Epithelial cell of proximal tubule (primary cell): ENCODE measurements around the gene SNX2. TPM values are rescaled to one million over a fixed set of nuclear protein-coding genes. Genes with fewer than 3 reads are reported as not detected.
"Not testable (repeated sequence)": the region's sequence is repeated elsewhere in the genome, so short reads cannot be mapped to it uniquely, and the experiment has no call there.

Experiments
- DNase-seq: peaks from one replicate; pipeline ENCODE4 v3.0.0-alpha.2; 2011; ENCODE audit warnings: low read depth
- H3K4me3 ChIP-seq: 2 replicates; pipeline ENCODE4 v1.5.1; 2011; ENCODE audit warnings: low read depth, mild to moderate bottlenecking, low read length
- CTCF ChIP-seq: conservative IDR thresholded peaks from 2 replicates; pipeline ENCODE4 v1.5.1; 2012; ENCODE audit warnings: low read depth, mild to moderate bottlenecking, low read length
- total RNA-seq: library from RNA; depleted of rRNA; stranded (reverse); fragments of >200 nt; gene quantifications from 2 replicates; pipeline ENCODE4 v1.2.3, GENCODE V29; 2015

Gene SNX2
- total RNA-seq, 1 donor from 2014 or later: 34.0 TPM

- no peak for DNase-seq
- H3K4me3 ChIP-seq: no peak overlapping the region
- no peak for TF ChIP-seq CTCF
These were observed 18.5 kb upstream of the SNX2 start for GRCh38 chr5:122756264-122756911.

GRCh38 chr5:122757285-122757684, 17.6 kb upstream of the SNX2 start:
- no peak for DNase-seq
- no peak for TF ChIP-seq CTCF
- no peak overlapping the region for H3K4me3 ChIP-seq

GRCh38 chr5:122759241-122760070, 15.4 kb upstream of the SNX2 start:
- H3K4me3 ChIP-seq: no peak overlapping the region
- DNase-seq: no peak
- TF ChIP-seq CTCF: no peak

GRCh38 chr5:122760236-122760635, 14.6 kb upstream of the SNX2 start:
- H3K4me3 ChIP-seq: no peak overlapping the region
- TF ChIP-seq CTCF: no peak
- no peak for DNase-seq

GRCh38 chr5:122761115-122761514, 13.8 kb upstream of the SNX2 start:
- H3K4me3 ChIP-seq: no peak overlapping the region
- DNase-seq: no peak
- TF ChIP-seq CTCF: no peak

- H3K4me3 ChIP-seq, DNase-seq: not testable (repeated sequence)
These were observed 13.0 kb upstream of the SNX2 start for GRCh38 chr5:122761896-122762295.

- DNase-seq: no peak
- no peak for TF ChIP-seq CTCF
- H3K4me3 ChIP-seq: no peak overlapping the region
These were observed 8.8 kb upstream of the SNX2 start for GRCh38 chr5:122766130-122766529.
